CD4-positive, alpha-beta T cell treated with Interferon alpha-2 for 1 hour (primary cell): ENCODE measurements around the gene TTC23.

ENCODE experiments used
- DNase-seq, 2 donors: peaks; one replicate each; pipeline ENCODE4 v3.0.0-alpha.2; 2020 to 2022

Gene TTC23

DNA sequence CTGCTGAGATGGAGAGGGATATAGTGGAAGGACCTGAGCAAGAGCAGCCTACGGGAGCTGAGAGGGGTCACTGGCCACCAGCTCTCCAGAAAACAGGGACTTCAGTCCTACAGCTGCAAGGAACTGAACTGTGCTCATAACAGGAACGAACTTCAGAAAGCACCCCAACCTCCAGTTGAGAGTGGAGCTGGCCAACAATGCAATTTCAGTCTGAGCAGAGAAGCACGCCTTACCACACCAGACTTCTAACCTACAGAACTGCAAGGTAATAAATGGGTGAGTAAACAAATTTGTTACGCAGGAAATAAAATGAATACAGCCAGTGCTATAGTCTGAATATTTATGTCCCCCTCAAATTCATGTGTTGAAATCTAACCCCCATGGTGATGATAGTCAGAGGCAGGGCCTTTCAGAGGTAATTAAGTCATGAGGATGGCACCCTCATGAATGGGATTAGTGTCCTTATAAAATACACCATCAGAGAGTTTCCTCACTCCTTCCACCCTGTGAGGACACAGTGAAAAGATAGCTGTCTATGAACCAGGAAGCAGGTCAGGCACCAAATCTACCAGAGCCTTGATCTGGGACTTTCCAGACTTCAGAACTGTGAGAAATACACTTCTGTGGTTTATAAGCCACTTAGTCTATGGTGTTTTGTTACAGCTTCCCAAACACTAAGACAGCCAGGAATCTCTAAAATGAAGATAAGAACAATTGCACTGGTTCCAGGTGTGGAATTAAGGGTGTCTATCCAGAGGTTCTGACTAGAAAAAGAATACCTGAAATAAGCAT lies 85.9 kb downstream of the TTC23 start:
- no peak for DNase-seq

DNA sequence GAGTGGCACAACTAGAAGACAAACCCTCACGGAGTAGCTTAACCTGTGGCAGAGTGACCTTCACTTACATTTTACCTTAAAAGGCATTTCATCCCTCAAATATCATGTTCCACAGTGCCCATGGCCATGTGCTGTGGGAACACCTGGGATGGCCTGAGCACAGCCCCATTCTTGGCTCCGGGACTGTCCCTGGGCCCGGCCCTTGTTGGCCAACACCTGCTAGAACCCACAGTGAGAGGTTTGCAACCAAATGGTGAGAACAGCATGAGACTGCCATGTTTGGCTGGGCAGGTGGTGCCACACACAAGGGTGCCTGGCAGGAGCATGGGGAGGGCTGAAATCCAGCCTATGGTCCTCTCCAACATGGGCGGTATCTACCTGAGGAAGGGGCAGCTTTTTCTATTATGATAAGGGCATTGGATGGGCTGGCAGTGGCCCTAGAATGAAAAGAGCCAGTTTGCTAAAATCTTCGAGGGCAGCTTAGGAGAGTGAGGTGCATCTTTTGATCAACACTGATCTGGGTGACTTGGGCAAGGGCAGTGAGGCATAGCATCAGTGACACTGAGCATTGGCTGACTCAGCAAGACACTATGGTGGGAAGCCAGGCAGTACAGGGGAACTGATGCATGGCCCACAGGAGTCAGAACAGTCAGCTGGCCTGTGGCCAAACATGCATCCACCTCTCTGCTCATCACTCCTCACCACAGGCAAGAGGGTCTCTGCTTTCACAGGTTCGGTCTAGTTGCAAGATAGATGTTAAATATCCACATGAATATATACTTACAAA lies 90.6 kb downstream of the TTC23 start:
- DNase-seq, result no peak

DNA sequence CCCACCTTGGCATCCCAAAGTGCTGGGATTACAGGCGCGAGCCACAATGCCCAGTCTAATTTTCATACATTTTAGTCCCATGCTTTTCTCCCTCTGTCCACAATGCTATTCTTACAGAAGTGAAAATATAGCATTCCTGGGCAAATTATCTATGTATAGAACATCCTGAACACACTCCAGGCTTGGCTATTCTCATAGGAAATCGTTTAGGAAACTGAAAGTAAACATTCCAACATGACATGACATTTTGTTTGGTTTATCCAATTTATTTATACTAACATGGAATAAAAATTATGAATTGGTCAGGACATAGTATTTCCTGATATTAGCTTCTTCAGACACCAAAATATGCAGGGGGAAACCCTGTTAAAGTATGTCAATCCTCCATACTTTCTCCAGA lies 91.9 kb downstream of the TTC23 start:
- no peak for DNase-seq

DNA sequence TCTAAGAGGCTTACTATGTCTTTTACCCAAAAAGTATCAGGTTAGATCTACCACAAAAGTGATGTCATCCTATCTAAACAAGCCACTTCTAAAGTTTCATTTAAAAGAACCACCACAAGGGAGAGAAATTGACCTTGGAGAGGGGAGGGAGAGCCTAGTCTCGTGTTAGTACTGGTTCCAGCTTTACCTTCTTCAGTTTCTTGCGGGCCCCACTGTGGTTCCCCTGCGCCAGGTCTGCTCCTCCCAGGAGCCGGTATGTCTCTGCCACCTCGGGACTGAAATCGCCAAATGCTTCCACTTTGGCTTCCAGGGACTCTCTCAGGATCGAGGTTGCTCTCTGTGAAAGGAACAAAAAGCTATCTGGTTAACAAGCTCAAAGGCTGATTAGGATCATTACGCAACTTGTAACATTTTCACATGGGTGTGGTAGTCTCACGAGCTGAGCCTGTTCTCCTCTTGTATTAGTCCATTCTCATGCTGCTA lies 93.4 kb downstream of the TTC23 start:
- no peak for DNase-seq

DNA sequence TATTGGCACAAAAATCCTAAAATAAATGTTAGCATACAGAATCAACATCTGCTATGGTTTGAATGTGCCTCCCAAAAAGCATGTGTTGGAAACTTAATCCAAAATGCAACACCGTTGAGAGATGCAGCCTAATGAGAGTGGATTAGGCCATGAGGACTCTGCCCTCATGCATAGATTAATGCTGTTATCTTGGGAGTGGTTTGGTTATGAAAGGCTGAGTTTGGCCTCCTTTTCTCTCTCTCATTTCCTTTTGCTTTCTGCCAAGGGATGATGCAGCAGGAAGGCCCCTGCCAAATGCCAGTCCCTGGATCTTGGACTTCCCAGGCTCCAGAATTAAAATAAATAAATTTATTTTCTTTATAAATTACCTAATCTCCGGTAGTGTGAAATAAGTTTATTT lies 95.1 kb downstream of the TTC23 start:
- no peak for DNase-seq

DNA sequence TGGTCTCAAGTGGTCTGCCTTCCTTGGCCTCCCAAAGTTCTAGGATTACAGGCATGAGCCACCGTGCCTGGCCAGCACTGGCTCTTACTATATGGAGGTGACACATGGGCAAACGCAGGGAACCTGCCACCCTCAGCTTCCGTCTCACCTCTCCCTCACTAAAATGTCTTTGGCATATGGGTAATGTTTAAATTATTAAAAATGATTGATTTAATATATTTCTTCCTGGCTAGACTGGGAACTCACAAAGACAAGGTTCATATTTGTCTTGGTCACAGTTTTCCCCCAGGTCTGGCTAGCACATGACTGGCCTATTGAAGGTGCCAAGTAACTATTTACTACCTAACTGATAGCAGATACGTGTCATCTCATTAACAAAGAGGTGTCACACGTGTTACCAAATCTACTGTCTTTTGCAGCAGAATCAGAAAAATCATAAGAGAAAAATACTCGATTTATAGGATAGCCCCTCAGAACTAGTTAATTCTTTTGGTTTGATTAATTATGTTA lies 96.3 kb downstream of the TTC23 start:
- no peak for DNase-seq

DNA sequence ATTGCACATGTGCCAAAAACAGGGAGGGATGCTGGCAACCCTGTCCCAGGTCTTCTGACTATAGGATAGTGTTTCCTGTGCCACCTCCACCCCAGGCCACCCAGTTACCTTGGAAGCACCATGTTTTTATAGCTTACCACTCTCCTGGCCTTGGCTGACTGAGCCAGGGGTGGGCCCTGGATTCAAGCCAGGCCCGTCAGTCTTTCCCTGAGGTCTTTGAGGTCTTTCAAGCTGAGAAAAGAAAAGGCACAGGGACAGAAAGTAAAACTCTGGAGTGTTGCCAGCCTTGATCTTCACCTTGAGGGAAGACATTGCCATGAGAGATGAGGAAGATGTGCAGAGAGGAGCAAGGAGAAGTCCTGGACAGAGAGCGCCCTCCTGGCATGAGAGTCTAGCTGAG lies 98.2 kb downstream of the TTC23 start:
- DNase-seq, result no peak

DNA sequence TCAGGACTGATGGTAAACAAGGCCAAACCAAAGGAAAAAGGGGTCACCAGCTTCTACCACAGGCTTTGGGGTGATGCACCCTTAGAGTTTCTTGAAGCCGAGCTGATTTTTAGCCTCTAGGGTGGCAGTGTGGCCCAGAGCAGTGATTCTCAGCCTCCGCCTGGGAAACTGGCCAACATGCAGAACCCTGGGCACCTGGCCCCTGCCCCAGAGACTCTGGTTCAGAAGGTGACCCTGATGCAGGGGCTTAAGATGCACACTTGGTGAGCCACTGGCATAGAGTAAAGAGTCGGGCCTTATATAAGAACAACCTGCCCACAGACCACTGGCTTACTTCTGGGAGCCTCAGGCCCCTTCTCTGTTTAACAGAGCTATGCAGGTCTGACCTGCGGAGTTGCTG lies 100.0 kb downstream of the TTC23 start:
- no peak for DNase-seq

DNA sequence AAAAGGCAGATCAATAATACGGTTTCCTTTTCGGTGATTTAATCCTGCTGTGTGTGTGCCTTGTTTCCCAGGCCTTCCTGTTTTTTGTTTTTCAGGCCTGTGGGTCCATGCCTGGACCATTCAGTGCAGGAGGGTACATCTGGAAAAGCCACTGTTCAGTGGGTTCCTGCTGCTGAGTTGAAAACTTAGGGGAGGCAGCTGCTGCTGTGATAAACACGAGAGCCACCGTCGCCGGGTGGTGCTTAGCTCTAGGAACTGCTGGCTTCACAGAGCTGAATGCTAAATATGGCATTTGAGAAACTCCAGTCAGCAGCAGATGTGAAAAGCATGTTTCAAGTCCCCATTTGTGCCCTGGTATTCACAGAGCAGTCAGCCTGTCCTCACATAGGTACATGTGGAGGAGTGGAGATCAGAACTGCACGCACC lies 100.5 kb downstream of the TTC23 start:
- DNase-seq, result no peak

DNA sequence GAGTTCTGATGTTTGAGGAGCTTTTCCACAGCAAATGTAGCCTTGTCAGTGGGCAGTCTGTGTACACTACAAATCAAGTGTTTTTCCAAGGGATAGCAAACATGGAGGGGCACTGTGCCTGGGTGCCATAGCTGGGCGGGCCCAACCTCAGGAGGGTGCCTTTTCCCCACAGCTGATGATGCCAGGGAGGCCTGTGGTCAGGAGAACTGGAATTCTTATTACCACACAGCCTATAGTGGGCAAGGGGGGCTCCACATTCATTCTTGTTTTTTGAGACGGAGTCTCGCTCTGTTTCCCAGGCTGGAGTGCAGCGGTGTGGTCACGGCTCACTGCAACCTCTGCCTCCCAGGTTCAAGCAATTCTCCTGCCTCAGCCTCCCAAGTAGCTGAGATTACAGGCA lies 102.7 kb downstream of the TTC23 start:
- DNase-seq, result no peak

DNA sequence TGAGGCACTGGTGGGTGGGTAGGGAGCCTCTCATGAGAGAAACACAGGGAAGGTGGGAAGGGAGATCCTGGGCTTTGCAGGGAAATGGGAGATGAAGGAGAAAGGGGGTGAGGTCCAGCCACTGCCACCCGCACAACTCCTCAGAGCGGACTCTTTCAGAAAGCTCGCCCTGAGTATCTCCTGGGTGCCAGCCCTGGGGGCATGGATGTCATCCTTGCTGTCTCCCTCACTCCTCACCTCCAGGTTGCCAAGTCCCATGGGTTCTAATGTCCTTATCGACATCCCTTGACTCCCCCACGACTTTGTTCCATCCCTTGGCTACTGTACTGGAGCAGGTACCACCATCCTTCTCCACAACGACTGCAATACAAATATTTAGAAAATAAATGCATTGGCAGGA lies 103.6 kb downstream of the TTC23 start:
- no peak for DNase-seq

DNA sequence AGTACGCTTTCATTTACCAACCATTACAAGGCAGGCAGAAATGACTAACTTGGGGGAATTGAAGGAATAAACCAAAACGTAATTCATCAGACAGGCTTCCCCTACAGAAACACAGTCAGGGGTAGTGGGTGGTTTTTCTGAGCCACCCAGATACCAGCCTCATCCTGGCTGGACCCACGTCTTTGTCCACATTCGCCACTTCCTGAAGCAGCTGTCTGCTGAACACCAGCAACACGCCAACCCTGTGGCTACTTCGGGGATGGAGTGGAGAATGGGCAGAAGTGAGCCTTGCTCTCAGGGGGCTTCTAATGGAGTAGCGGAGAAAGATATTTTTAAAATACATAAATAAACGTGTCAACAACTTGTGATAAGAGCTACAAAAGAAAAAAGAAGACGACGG lies 104.4 kb downstream of the TTC23 start:
- no peak for DNase-seq

DNA sequence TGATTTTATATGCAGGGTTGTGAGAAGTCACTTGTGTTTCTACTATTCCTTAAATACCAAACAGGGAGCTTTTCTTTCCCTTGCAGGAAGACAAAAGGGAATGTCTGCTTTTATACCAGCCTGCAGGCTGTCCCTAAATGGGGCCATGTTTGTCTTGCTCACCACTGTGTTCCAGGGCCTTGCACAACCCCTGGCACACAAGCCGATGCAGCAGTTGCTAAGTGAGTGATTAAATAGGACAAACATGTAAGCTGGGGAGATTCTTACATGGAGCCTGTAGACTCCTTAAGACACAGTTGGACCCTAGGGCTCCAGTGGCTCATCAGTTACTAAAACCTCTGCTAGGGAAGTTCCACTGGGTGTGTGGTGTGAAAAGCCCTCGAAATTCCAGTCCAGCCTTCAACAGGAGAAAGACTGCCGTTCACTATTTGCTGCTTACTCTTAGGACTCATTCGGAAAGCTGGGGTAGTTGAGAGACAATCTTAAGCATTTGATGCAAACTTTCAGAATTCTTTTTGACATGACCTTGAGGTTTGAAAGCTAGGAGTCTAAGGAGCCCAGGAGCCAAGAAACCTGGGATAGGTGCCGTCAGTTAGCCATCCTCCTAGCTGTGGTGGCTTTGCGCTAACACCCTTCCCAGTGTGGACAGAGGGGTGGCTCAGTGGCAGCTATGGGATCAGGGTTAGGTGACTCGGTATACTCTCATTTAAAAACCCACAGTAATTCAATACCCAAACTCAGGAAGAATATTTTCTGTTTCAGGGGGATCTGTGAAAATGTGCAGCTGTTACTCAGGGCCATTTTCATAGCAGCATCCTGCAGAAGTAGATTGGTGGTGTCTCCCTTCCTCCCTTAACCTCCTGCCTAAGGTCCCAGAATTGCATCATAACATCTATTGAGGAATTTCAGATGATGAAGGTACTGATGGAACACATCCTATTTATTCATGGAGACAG lies 105.4 kb downstream of the TTC23 start:
- DNase-seq, result no peak

DNA sequence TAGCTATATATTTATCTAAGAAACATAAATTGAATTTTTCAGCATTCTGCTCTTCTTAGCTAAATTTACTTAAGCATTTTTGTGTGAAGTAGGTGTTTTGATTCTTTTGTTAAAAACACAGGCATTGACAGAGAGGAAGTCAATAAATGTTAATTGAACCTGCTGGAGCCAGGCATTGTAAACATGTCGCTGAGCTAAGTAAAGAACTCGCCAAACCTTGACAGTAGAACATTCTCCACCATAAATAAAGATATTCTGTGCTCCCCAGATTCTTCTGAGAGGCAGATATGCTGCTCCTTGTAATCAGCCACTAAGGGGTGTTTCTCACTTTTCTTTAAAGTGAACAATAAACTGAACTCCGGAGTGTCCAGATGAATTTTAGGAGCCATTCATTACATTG lies 106.1 kb downstream of the TTC23 start:
- DNase-seq, result no peak

DNA sequence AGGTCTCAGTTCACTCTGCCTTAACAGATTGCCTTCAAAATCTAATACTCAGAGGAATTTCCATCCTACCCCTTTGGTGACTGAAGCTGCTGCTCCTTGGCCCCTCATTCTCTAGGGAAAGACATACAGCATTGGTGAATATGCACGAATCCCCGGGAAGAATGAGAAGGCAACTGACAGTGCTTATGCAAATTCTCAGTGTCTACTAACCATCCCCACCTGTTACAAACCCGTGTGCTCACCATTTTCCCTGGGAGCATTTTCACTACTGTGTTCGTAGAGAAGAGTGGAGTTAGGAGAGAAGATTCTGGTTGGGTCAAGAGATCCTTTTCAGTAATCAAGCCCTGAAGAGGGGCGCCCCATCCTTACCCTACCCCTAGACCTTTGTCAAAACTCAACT lies 106.8 kb downstream of the TTC23 start:
- DNase-seq, result no peak

DNA sequence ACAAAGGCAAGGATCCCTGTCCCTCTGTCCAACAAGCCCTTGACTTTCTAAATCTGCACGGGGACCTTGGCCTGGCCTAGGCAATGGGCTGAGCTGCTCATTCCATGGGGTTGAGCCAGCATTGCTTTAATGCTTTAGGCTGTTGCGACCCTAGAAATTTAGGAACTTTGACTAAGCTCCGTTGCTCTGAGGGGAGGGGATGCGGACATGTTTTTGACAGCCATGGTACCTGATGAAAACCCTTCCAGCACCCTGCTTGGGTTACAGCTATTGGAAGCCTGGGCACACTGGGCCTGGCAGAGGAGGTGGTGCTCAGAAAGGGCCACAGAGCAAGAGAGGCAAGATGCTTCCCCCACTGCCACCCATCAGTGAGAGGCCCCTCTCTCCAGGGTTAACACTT lies 107.4 kb downstream of the TTC23 start:
- no peak for DNase-seq

DNA sequence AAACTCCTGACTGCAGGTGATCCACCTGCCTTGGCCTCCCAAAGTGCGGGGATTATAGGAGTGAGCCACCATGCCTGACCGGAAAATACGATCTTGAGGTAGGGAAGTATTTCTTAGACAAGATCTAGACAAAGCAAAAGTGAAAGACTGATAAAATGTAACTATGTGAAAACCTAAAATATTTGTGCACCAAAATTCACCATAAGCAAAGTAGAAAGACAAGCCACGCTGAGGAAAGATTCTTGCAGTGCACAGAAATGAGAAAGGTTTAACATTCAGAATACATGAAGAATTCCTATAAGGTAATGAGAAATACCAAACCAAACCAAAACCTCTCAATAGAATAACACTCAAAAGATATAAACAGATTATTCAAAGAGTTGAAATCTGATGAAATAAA lies 108.8 kb downstream of the TTC23 start:
- no peak for DNase-seq

DNA sequence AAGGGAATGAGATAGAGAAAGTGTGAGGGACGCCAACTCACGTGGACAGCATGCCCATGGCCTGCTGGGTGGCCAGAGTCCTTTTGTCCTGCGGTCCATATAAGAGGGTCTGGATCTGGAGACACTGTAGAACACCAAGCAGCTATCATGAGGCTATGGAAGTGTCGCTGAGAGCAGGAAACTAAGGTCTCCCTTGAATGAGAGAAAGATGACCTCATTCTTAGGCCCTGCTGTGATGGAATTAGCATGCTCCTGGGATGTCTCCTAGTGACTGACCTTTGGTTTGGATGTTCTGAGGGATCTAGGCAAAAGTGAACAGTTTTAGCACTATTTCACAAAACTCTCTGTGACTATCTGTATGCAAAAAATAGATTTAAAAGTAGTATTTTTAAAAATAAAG lies 110.1 kb downstream of the TTC23 start:
- no peak for DNase-seq

DNA sequence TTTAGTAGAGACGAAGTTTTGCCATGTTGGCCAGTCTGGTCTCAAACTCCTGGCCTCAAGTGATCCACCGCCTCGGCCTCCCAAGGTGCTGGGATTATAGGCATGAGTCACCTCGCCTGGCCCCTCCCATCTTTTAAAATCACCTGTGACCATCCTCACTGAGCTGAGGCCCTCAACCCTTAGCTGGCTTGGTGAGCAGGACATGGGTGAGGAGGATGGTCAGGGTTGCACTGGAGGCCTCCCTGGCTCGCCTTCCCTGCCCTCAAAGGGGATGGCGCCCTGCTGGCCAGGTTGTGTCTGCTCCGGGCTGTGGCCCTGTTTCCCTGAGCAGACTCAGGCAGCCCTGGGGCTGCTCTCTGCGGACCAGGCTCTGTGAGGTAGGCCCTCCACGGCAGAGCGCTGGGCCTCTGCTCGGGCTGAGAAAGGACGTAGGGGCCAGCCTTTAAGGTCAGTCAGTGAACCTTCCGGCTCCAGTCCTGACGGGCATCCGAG lies 110.8 kb downstream of the TTC23 start:
- no peak for DNase-seq

DNA sequence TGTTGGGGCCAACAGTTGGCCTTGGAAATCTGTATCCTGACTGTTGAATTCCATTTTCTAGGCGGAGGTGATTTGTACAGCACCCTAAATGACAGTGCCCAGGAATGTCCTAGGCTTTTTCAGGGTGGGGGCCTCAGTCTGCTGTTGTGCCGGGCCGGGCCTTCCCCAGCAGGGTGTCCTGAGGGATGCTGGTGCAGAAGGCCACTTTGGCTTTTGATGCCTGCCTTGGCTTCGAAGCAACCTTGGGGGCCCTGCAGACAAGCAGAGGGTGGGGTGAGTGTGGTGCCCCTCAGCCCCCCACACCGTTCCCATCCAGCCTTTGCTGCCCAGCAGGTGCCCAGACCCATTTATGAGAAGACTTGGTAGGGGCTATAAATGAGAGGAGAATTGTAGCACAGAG lies 111.5 kb downstream of the TTC23 start:
- DNase-seq, result no peak

DNA sequence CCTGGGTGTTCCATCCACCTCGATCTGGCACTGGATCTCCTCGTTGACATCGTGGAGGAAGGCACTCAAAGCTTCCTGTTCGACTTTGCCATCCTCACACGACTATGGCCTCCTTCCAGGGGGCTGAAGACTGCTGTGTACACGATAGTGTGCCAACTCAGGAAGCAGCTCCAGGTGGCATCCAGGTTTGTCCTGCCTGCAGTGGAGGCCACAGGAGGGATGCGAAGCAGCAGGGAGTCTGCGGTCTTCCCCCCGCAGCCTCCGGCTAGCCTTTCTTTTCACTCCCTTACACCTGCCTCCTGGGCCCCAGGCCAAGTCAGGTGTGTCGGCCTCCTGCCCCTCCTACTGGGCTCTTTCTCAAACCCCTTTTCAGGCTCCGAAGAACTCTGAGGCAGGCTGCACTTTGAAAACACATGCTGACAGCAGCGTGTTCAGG lies 112.3 kb downstream of the TTC23 start:
- DNase-seq, result no peak

DNA sequence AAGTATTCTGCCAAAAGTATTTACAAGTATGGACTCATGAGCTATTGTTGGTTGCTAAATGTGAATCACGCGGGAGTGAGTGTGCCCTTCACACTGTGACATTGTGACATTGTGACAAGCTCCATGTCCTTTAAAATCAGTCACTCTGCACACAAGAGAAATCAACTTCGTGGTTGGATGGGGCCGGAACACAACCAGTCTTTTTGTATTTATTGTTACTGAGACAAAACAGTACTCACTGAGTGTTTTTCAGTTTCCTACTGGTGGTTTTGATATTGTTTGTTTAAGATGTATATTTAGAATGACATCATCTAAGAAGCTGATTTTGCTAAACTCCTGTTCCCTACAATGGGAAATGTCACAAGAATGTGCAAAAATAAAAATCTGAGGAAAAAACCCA lies 114.2 kb downstream of the TTC23 start:
- no peak for DNase-seq

DNA sequence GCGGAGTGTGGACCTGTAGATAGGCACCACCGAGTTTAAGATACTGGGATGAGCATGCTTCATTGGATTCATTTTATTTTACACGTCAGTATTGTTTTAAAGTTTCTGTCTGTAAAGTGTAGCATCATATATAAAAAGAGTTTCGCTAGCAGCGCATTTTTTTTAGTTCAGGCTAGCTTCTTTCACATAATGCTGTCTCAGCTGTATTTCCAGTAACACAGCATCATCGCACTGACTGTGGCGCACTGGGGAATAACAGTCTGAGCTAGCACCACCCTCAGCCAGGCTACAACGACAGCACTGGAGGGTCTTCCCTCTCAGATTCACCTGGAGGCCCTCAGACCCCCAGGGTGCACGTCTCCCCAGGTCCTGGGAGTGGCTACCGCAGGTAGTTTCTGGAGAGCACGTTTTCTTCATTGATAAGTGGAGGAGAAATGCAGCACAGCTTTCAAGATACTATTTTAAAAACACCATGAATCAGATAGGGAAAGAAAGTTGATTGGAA lies 115.0 kb downstream of the TTC23 start:
- no peak for DNase-seq
